GM12873 (cell line): ENCODE data around the gene DIPK1B.

Source experiments
- CTCF ChIP-seq: IDR thresholded peaks from 2 replicates; pipeline ENCODE4 v1.5.1; 2012; ENCODE audit warnings: low read depth, mild to moderate bottlenecking, moderate library complexity, low read length, control low read depth; ENCODE audit not compliant: insufficient read depth; ENCODE audit errors: missing control alignments

The DIPK1B gene

GRCh38 chr9:136748201-136748600, 35.8 kb downstream of the DIPK1B start, which contains the start of gene LCN6:
Gene LCN6, minus strand, starts transcription at chr9:136748525. Its CDS starts 42 bp downstream, at chr9:136748483.
- TF ChIP-seq CTCF, result no peak

- TF ChIP-seq CTCF, result no peak
These were observed 36.6 kb downstream of the DIPK1B start for GRCh38 chr9:136748666-136749611.

GRCh38 chr9:136750526-136750925, 38.2 kb downstream of the DIPK1B start:
- TF ChIP-seq CTCF, result no peak

GRCh38 chr9:136751244-136751643, 38.9 kb downstream of the DIPK1B start:
- TF ChIP-seq CTCF, result no peak

- no peak for TF ChIP-seq CTCF
These were observed 39.4 kb downstream of the DIPK1B start for GRCh38 chr9:136751814-136752213.

GRCh38 chr9:136753371-136754058, 41.1 kb downstream of the DIPK1B start:
- TF ChIP-seq CTCF, result no peak

GRCh38 chr9:136754059-136754572, 41.7 kb downstream of the DIPK1B start:
- TF ChIP-seq CTCF, result no peak
